DMS 273 (cell line): ENCODE results near the gene TCERG1L.
A peak's percentile ranks its signal among the peaks of the same experiment; 100 is the strongest.
"Not testable (repeated sequence)": the region's sequence is repeated elsewhere in the genome, so short reads cannot be mapped to it uniquely, and the experiment has no call there.

ENCODE experiments used
- DNase-seq: peaks from one replicate; lab custom pipeline; 2025; ENCODE audit not compliant: unreplicated experiment; lab: John Stamatoyannopoulos, UW

Gene TCERG1L

GRCh38 chr10:131250454-131251145 is 60.9 kb downstream of the TCERG1L start:
- no peak for DNase-seq

GRCh38 chr10:131249955-131250344 is 61.6 kb downstream of the TCERG1L start:
- no peak for DNase-seq

GRCh38 chr10:131249238-131249954 is 62.1 kb downstream of the TCERG1L start:
- no peak for DNase-seq

GRCh38 chr10:131248376-131249165 is 63.0 kb downstream of the TCERG1L start:
- DNase-seq: no peak

- no peak for DNase-seq
Measured at GRCh38 chr10:131247873-131248272, 63.6 kb downstream of the TCERG1L start.

- no peak for DNase-seq
Measured at GRCh38 chr10:131246775-131247174, 64.7 kb downstream of the TCERG1L start.

GRCh38 chr10:131246089-131246488 is 65.4 kb downstream of the TCERG1L start:
- no peak for DNase-seq

GRCh38 chr10:131245475-131246059 is 66.0 kb downstream of the TCERG1L start:
- no peak for DNase-seq

GRCh38 chr10:131244836-131245235 is 66.7 kb downstream of the TCERG1L start:
- DNase-seq: no peak

GRCh38 chr10:131243076-131243475 is 68.4 kb downstream of the TCERG1L start:
- DNase-seq: no peak

GRCh38 chr10:131242007-131242406 is 69.5 kb downstream of the TCERG1L start:
- peak; percentile 50 for DNase-seq

GRCh38 chr10:131240691-131241090 is 70.8 kb downstream of the TCERG1L start:
- DNase-seq: no peak

GRCh38 chr10:131239926-131240325 is 71.6 kb downstream of the TCERG1L start:
- DNase-seq: no peak

GRCh38 chr10:131239450-131239849 is 72.1 kb downstream of the TCERG1L start:
- no peak for DNase-seq

GRCh38 chr10:131238669-131239280 is 72.7 kb downstream of the TCERG1L start:
- DNase-seq: no peak

- no peak for DNase-seq
Measured at GRCh38 chr10:131237991-131238651, 73.4 kb downstream of the TCERG1L start.

GRCh38 chr10:131234606-131235005 is 76.9 kb downstream of the TCERG1L start:
- not testable (repeated sequence) for DNase-seq

GRCh38 chr10:131233611-131234258 is 77.8 kb downstream of the TCERG1L start:
- DNase-seq: no peak

- no peak for DNase-seq
Measured at GRCh38 chr10:131231965-131232541, 79.5 kb downstream of the TCERG1L start.
